PC-9 (cell line): ENCODE results near the gene PRPF39.

ENCODE experiments used
- CTCF ChIP-seq: fragments of 200-600 bp; sonication (generic); conservative IDR thresholded peaks from 2 replicates; pipeline ENCODE4 v1.6.1; 2017; ENCODE audit warnings: mixed run types, antibody characterized with exemption, mild to moderate bottlenecking, moderate library complexity
- EZH2 ChIP-seq: fragments of 200-600 bp; sonication (generic); IDR thresholded peaks from 2 replicates; pipeline ENCODE4 v1.8.0; 2017; ENCODE audit warnings: antibody characterized with exemption, low read depth

- TF ChIP-seq CTCF (no peak), EZH2 (no peak)
Measured at GRCh38 chr14:45135156-45135555, 51.2 kb downstream of the PRPF39 start.
